DND-41 (cell line): ENCODE data around the gene ORC5.

ENCODE experiments used
- ATAC-seq: fragments of 200-7000 bp; cut with Tn5 transposase; 3 replicates; pipeline ENCODE4 v1.9.1; 2021; ENCODE audit warnings: low read depth; ENCODE audit not compliant: insufficient read depth
- DNase-seq: peaks from one replicate; pipeline ENCODE4 v3.0.0-alpha.2; 2020
- H2AFZ ChIP-seq: 2 replicates; pipeline ENCODE4 v1.6.0; 2012; ENCODE audit warnings: low read depth, low read length
- H3K27ac ChIP-seq: 2 replicates; pipeline ENCODE4 v1.5.1; 2012; ENCODE audit warnings: low read length, inconsistent platforms
- H3K27me3 ChIP-seq: fragments of 200-600 bp; sonication (generic); 2 replicates; pipeline ENCODE4 v1.6.0; 2012; ENCODE audit warnings: low read length, mild to moderate bottlenecking, inconsistent platforms; ENCODE audit not compliant: insufficient read depth, poor library complexity
- H3K36me3 ChIP-seq: 2 replicates; pipeline ENCODE4 v1.5.1; 2012; ENCODE audit warnings: low read length, inconsistent platforms; ENCODE audit not compliant: insufficient read depth
- H3K4me1 ChIP-seq: 2 replicates; pipeline ENCODE4 v1.5.1; 2012; ENCODE audit warnings: mild to moderate bottlenecking, low read length; ENCODE audit not compliant: insufficient read depth
- H3K4me2 ChIP-seq: 2 replicates; pipeline ENCODE4 v1.6.0; 2012; ENCODE audit warnings: mild to moderate bottlenecking, moderate library complexity, low read length, inconsistent platforms; ENCODE audit not compliant: insufficient read depth
- H3K4me3 ChIP-seq, 2 experiments: fragments of 200-600 bp in 1 of 2; shearing (Covaris generic) in 1 of 2; 2 replicates each; pipeline ENCODE4 v1.5.1; 2012 to 2016; ENCODE audit warnings: inconsistent platforms in 2 of 2, low read length in 2 of 2, mild to moderate bottlenecking in 2 of 2, low read depth in 1 of 2, moderate library complexity in 1 of 2
- H3K79me2 ChIP-seq: 2 replicates; pipeline ENCODE4 v1.6.0; 2012; ENCODE audit warnings: low read length, inconsistent platforms; ENCODE audit not compliant: insufficient read depth
- H3K9ac ChIP-seq: 2 replicates; pipeline ENCODE4 v1.6.0; 2012; ENCODE audit warnings: low read depth, mild to moderate bottlenecking, inconsistent platforms, low read length, moderate library complexity
- H3K9me3 ChIP-seq: 2 replicates; pipeline ENCODE4 v1.5.1; 2012; ENCODE audit warnings: low read length, moderate library complexity, mild to moderate bottlenecking, inconsistent platforms; ENCODE audit not compliant: insufficient read depth, severe bottlenecking
- H4K20me1 ChIP-seq: 2 replicates; pipeline ENCODE4 v1.6.0; 2012; ENCODE audit warnings: low read length; ENCODE audit not compliant: insufficient read depth
- EZH2 ChIP-seq: IDR thresholded peaks from 3 replicates; pipeline ENCODE4 v1.6.1; 2012; ENCODE audit warnings: borderline replicate concordance, low read depth, mild to moderate bottlenecking, moderate library complexity, low read length, inconsistent platforms; ENCODE audit not compliant: severe bottlenecking
- TF ChIP-seq, protein P1 (sequence below): IDR thresholded peaks from 2 replicates; pipeline ENCODE4 v1.5.1; 2012; ENCODE audit warnings: borderline replicate concordance, low read length, moderate library complexity, mild to moderate bottlenecking; ENCODE audit not compliant: poor library complexity, severe bottlenecking; ENCODE audit errors: extremely low read depth

Gene ORC5

DNA sequence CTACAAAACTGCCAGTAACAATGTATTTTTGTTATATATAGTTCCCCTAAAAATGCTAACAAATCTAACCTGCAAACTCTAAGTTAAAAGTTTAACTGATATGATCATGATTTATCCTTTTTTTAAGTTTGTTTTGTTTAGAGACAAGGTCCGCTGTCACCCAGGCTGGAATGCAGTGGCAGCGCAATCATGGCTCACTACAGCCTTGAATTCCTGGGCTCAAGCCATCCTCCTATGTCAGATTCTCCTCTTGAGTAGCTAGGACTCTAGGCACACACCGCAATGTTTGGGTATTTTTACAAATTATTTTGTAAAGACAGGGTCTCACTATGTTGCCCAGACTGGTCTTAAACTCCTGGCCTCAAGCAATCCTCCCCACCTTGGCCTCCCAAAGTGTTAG lies 46.6 kb downstream of the ORC5 start:
- no peaks in the 10 kb centered on the region for H4K20me1 ChIP-seq
- TF ChIP-seq, protein P1, sequence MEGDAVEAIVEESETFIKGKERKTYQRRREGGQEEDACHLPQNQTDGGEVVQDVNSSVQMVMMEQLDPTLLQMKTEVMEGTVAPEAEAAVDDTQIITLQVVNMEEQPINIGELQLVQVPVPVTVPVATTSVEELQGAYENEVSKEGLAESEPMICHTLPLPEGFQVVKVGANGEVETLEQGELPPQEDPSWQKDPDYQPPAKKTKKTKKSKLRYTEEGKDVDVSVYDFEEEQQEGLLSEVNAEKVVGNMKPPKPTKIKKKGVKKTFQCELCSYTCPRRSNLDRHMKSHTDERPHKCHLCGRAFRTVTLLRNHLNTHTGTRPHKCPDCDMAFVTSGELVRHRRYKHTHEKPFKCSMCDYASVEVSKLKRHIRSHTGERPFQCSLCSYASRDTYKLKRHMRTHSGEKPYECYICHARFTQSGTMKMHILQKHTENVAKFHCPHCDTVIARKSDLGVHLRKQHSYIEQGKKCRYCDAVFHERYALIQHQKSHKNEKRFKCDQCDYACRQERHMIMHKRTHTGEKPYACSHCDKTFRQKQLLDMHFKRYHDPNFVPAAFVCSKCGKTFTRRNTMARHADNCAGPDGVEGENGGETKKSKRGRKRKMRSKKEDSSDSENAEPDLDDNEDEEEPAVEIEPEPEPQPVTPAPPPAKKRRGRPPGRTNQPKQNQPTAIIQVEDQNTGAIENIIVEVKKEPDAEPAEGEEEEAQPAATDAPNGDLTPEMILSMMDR = no peak
- no peak for TF ChIP-seq EZH2
- H3K27ac ChIP-seq = no peak overlapping the region
- DNase-seq (no peak), ATAC-seq (no peak)
- H3K4me3 ChIP-seq = no peak overlapping the region
- H3K4me2 ChIP-seq = no peak overlapping the region
- H3K9ac ChIP-seq = no peak overlapping the region
- no peaks in the 10 kb centered on the region for H3K79me2 ChIP-seq
- no peaks in the 10 kb centered on the region for H3K4me1 ChIP-seq
- H3K36me3 ChIP-seq = peaks cover 50% of the 10 kb centered on the region; the same call in 1 of the 2 replicates
- H2AFZ ChIP-seq = no peak overlapping the region
- H3K27me3 ChIP-seq = no peaks in the 10 kb centered on the region
- no peaks in the 10 kb centered on the region for H3K9me3 ChIP-seq

DNA sequence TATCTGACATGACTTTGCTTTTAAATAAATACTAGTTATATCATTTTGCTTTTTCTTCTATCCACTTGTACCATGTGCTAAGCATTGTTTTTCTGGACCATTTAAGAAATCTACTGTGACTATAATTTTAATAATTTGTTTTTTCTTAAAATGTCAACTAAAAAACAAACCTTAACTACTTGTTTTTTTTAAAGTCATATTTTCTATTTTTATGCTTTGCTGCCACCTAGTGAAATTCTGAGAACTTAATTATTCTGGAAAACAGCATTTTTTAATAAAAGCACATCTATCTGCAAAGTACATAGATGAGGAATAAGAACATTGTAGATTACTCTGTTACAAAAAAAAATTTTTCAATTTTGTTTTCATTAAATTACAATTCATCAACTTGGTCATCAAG lies 47.4 kb downstream of the ORC5 start:
- ATAC-seq = no peak
- Histone ChIP-seq H3K27ac (no peak overlapping the region), H4K20me1 (no peaks in the 10 kb centered on the region), H3K9me3 (no peaks in the 10 kb centered on the region), H3K9ac (no peak overlapping the region), H3K36me3 (peaks cover 41% of the 10 kb centered on the region; the same call in 1 of the 2 replicates), H3K79me2 (no peaks in the 10 kb centered on the region), H3K4me1 (no peaks in the 10 kb centered on the region), H2AFZ (no peak overlapping the region), H3K4me2 (no peak overlapping the region), H3K27me3 (no peaks in the 10 kb centered on the region), H3K4me3 (no peak overlapping the region)
- TF ChIP-seq, protein P1 = peak; percentile 58
- no peak for TF ChIP-seq EZH2
- DNase-seq = no peak

DNA sequence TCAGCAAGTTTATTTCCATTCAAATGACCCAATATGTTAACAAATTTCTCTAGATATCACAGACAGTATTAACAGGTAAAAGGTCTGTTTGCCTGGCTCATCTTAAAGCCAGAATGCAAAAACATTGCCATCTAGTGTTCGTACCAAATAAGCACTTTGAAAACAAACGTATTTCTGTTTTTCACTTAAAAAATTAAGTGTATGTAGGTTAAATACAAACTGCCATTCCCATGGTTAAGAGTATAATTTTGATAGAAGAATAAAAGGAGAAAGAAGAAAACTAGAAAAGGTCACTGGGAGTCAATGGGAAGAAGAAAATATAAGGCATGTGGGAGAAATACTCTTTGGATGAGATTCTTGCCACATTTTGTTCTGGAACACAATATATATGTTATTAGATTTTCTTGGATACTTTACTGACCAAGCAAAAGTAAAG lies 51.0 kb downstream of the ORC5 start:
- Histone ChIP-seq H3K9me3 (no peaks in the 10 kb centered on the region), H3K4me2 (no peak overlapping the region), H3K79me2 (no peaks in the 10 kb centered on the region), H3K4me3 (no peak overlapping the region), H3K4me1 (no peaks in the 10 kb centered on the region), H4K20me1 (no peaks in the 10 kb centered on the region), H3K36me3 (peaks cover 24% of the 10 kb centered on the region; the same call in 1 of the 2 replicates), H3K9ac (no peak overlapping the region), H2AFZ (no peak overlapping the region), H3K27ac (no peak overlapping the region), H3K27me3 (no peaks in the 10 kb centered on the region)
- TF ChIP-seq EZH2 = no peak
- TF ChIP-seq, protein P1 = peak; percentile 64
- no peak for ATAC-seq
- no peak for DNase-seq

DNA sequence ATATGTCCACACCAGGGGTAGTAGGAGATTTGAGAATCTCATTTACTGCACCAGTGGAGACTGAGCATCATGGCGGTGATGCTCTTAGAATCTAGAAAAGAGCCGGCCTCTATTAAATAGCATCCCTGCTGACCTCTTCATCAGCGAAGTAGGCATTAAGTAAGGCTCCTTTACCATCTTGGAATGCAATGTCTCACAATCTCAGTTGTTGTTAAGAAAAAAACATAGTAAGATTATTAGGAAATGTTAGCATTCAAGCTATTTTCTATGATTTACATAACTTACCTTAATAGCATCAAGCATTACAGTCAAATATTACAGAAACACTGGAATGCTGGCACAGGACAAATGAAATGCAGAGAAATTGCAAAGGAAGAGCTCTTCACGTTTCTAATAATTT lies 54.5 kb downstream of the ORC5 start:
- H3K27ac ChIP-seq = no peak overlapping the region
- no peaks in the 10 kb centered on the region for H3K9me3 ChIP-seq
- H3K4me3 ChIP-seq = no peak overlapping the region
- no peak overlapping the region for H3K9ac ChIP-seq
- peaks cover 13% of the 10 kb centered on the region; the same call in 1 of the 2 replicates for H3K36me3 ChIP-seq
- H3K79me2 ChIP-seq = no peaks in the 10 kb centered on the region
- no peak overlapping the region for H3K4me2 ChIP-seq
- TF ChIP-seq EZH2 = no peak
- TF ChIP-seq, protein P1 = no peak
- DNase-seq = no peak
- H4K20me1 ChIP-seq = no peaks in the 10 kb centered on the region
- no peaks in the 10 kb centered on the region for H3K27me3 ChIP-seq
- no peak overlapping the region for H2AFZ ChIP-seq
- ATAC-seq = no peak
- no peaks in the 10 kb centered on the region for H3K4me1 ChIP-seq
